ENCODE data around the gene TMEM139.

TMEM139 gene

DNA sequence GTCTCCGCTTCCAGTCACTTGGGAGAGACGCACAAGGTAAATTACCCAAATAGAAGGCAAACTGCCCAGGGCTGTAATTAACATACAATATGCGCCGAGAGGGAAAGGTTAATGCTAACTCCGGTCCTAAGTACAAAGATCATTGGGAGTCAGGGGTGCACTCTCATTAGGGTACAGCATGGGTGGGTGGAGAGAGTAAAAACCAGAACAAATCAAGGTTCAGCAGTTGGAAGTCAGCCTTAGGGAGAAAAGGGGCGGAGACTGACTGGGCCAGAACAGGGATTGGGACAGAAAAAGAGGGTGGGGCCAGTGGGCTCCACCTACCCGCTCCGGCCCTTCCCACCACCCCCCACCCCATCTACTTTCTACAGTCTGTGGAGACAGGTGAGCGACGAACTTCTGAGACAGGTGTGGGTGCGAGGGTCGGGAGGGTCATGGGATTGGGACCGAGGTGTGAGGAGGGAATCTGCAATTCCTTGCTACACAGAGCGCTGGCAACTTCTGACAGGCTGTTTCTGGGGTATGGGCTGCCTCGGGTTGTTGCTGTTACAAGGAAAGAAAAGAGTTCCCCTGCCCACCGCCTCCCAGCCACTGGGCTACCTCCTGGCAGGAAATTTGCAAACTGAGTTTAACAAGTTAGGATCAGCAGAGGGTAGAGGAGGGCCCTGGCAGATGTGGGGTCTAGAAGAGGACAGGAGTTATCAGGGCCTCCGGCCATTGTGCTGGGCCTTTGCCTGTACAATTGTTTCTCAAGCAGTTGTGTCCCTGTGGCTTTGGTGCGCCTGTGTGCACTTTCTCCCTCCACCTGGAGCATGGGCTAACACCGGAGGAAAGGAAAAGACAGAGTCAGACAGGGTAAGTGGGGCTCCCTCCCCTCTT lies at the start of gene TMEM139:
TMEM139 (plus strand) TSS at position 368 of the 879 bp plus-strand sequence. CDS start 1,000 bp downstream, outside the sequence.
- no peak for DNase-seq

- no peak for DNase-seq
Measured at GRCh38 chr7:143235561-143235960, 49.2 kb upstream of the TMEM139 start.

DNA sequence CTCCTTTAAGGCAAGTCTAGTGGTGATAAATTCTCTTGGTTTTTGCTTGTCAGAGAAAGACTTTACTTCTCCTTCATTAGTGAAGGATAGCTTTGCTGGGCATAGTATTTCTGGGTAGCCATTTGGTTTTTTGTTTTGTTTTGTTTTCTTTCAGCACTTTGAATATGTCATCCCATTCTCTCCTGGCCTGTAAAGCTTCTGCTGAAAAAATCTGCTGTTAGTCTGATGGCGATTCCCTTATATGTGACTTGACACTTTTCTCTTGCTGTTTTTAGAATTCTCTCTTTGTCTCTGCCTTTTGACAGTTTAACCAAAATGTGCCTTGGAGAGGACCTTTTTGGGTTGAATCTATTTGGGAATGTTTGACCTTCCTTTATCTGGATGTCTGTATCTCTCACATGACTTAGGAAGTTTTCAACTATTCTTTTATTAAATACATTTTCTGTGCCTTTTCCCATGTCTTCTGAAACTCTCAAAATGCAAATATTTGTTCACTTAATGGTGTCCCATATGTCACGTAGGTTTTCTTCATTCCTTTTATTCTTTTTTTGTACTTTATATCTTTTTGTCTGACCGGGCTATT lies 48.3 kb upstream of the TMEM139 start:
- DNase-seq: no peak

DNA sequence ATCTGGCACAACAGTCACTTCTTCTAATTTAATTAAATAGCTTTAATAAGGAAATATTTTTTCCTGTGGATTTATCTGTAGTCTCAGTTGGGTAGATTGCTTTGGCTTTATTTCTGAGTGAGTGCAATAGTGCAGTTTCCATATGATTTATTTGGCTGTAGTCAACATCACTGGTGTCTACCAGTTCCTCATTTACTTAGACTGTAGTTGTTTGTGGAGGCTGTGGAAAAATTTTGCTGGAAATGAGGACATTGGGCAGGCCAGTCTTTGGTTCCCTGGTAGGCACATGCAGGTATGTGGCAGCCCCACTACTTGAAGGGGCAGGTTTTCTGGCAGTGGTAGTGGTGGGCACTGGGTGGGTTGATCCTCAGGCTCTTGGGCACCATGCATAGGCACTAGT lies 47.4 kb upstream of the TMEM139 start:
- no peak for DNase-seq

- DNase-seq: no peak
Measured at GRCh38 chr7:143238289-143238980, 46.3 kb upstream of the TMEM139 start.

- no peak for DNase-seq
Measured at GRCh38 chr7:143239813-143240212, 44.9 kb upstream of the TMEM139 start.

DNA sequence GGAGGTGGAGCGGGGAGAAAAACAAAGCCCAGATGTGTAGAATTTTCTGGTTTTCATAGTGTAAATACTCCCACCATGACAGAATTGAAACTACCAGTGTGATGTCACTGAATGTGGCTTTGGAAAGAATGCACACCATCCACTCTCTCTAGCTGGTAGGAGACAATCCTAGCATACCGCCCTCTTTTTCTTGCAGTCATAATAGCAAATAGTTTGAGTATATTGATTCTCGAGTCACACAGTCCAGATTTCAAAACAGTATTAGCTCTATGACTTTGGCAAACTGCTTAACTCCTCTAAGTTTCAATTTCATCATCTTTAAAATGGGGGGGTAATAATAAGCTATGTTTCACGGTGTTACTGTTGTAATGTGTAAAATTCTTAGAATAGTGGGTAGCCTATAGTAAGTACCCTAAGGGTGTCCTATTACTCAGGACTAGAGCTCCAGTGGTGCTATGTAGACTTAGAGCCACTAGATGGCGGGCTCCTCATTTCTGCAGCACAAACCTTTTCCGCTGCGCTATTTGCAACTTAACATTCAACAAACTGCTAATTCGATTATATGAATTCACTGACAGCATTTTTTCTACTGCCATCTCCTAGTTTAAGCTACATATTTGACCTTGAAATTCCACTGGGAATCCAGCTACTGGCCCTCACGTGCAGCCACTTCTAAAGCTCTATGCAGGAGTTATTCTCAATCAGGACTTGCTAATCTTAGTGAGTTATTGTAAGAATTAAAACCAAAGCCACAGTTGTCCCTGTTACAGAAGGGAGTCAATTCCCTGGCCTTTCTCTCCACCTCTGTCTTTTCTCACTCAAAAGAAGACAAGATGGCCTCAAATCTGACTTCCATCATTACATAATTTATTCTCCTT lies 44.2 kb upstream of the TMEM139 start:
- peak; percentile 42 for DNase-seq

DNA sequence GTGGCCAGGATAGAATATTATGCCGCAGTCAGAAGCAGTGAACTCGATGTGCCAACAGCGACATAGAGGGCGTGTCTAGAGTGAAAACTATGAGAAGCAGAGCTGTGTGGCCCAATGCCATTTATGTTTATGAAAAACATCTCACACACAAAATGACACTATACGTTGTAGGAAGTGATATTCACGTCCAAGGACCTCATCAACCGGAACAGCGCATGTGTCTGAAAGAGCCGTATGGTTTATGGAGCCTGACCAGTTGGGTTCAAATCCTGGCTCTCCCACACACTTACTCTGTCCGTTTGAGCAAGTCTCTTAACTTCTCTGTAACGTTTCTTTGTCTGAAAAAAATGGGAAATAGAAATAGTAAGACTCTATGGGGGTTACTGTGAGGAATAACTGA lies 42.5 kb upstream of the TMEM139 start:
- no peak for DNase-seq

GRCh38 chr7:143243111-143243510 lies 41.6 kb upstream of the TMEM139 start:
- no peak for DNase-seq

GRCh38 chr7:143243614-143244013 lies 41.1 kb upstream of the TMEM139 start:
- no peak for DNase-seq

DNA sequence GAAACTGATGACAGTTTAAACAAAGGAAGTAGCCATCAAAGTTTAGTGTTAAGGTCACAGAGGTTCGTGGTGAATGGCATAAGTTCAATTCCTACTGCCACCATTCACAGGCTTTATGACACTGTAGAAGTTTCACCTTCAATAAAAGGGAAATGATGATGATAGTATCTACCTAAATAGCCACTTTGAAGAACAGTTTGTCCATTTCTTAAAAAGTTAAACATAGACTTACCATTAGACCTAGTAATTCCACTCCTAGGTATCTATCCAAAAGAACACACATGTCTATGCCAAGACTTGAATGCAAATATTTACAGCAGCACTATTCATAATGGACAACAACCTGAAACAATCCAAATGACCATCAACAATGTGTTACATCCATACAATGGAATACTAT lies 40.4 kb upstream of the TMEM139 start:
- no peak for DNase-seq

GRCh38 chr7:143245123-143245522 lies 39.6 kb upstream of the TMEM139 start:
- DNase-seq: no peak

DNA sequence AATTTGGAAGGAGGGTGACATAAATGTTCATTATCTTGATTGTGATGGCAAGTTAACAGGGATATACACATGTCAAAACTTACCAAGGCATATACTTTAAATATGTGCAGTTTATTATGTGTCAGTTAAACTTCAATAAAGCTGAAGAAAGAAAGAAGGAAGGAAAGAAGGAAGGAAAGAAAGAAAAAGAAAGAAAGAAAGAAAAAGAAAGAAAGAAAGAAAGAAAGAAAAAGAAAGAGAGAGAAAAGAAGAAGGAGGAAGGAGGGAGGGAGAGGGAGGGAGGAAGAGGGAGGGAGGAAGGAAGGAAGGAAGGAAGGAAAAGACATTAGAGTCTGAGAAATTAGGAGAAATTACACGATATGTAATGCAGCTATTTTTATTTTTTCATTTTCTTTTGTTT lies 37.4 kb upstream of the TMEM139 start:
- DNase-seq: no peak

GRCh38 chr7:143248761-143249354 lies 35.9 kb upstream of the TMEM139 start:
- DNase-seq: no peak

DNA sequence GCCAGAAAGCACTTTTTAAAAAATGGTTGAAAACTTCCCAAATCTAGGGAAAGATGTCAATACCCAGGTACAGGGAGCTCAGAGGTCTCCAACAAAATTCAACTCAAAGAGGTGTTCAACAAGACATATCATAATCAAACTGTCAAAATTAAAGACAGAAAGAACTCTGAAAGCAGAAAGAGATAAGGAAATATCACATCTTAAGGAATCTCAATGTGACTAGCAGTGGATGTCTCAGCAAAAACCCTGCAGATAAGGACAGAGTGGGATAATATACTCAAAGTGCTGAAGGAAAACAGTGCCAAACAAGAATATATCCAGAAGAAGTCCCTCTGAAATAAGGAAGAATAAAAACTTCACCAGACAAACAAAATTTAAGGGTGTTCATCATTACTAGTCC lies 34.6 kb upstream of the TMEM139 start:
- no peak for DNase-seq

GRCh38 chr7:143250822-143251221 lies 33.9 kb upstream of the TMEM139 start:
- DNase-seq: no peak

- no peak for DNase-seq
Measured at GRCh38 chr7:143252006-143252405, 32.8 kb upstream of the TMEM139 start.

- DNase-seq: no peak
Measured at GRCh38 chr7:143255564-143255963, 29.2 kb upstream of the TMEM139 start.

DNA sequence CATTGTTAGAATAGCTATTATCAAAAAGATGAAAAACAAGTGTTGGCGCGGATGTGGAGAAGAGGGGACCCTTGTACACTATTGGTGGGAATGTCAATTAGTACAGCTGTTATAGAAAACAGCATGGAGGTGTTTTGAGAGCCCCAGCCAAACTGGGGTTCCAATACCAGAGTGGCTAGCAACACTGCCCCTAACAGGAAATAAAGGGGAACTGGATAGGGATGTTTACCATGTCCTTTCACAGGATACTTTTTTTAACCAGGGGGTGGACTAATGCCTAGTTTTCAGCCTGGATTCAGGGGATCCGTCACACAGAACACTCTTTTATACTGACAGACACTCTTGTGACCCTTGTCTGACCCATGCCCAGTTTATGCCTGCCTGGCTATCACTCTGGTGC lies 28.4 kb upstream of the TMEM139 start:
- no peak for DNase-seq

GRCh38 chr7:143256932-143257331 lies 27.8 kb upstream of the TMEM139 start:
- DNase-seq: no peak

- DNase-seq: no peak
Measured at GRCh38 chr7:143257501-143257900, 27.3 kb upstream of the TMEM139 start.

- DNase-seq: no peak
Measured at GRCh38 chr7:143258831-143259230, 25.9 kb upstream of the TMEM139 start.
